HG02840 (cell line): ENCODE data around the gene MRPL42.
"Not testable (repeated sequence)": the region's sequence is repeated elsewhere in the genome, so short reads cannot be mapped to it uniquely, and the experiment has no call there.

Experiments used
- ATAC-seq: cut with Tn5 transposase; IDR thresholded peaks from one replicate; pipeline ENCODE4 v1.9.1; 2021; ENCODE audit warnings: mild to moderate bottlenecking, moderate library complexity, moderate number of reproducible peaks; ENCODE audit not compliant: unreplicated experiment, low FRiP score

MRPL42 gene

DNA sequence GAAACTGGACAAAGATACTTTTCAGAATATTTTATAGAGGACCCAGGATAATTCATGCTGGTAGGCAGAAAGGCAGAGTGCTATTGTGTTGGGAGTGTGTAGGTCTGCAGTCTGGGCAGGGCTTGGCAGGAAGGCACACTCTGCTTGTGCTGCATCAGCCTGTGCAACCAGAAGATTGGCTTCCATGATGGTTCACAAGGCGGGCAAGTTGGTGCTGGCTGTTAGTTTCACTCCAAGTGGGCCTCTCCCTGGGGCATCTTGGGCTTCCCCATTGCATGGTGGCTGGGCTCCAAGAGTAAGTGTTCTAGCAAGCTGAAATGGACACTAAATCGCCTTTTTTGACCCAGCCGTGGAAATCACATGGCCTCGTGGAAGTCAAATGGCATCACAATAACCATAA, 23.7 kb upstream of the MRPL42 start:
- ATAC-seq = no peak

DNA sequence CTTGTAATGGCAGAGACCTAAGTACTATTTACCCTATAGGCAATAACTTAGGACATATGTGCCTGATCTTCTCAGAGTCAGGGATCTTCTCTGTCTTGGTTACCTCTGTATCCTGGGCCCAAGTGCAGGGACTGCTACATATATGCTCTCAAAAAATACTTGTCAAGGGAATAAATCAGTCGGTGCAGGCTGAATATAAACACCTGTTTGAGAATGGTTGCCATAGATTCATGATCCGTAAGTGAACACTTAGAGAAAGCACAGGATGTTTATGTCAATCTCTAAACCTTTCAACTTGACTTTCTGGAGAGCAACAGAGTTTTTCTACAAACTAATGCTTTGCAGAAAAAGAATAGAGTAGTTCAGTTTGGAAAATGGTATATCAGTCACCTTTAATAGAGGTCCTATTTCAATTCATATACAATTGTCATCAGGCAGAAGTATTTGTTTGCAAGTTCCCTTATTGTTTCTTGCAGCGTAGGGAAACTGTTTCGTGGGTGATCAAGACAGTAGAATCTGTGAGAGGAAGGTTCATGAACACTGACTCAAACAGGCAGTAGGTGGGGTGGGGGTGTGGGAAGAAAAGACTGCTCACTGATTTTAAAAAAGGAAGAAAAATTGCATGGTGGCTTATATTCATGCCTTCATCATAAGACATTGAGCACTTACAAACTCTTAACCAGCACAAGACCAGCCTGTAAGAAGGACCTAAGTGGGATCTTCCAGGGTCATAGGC, 19.6 kb upstream of the MRPL42 start:
- no peak for ATAC-seq

- peak; percentile 19 for ATAC-seq
Observed at GRCh38 chr12:93448796-93449195, 18.5 kb upstream of the MRPL42 start.

DNA sequence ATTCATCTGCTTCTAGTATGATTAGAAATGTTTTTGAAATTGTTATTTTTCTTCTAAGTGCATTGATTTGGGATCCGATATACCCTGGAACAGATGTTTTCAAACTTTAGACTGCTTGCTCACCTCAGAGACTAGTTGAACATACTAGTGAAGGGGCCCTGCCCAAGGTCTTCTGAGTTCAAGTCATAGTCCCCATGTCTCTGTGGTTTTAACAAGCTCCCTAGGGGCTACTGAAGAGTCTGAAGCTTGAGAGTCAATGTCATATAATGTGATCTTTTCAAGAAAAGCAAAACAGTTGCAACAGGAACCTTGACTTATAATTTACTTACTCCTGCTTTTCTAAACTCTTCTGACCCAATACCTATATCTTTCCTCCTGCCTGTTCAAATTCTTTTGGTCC, 18.0 kb upstream of the MRPL42 start:
- peak; percentile 79 for ATAC-seq

- no peak for ATAC-seq
Observed at GRCh38 chr12:93451423-93452158, 15.7 kb upstream of the MRPL42 start.

DNA sequence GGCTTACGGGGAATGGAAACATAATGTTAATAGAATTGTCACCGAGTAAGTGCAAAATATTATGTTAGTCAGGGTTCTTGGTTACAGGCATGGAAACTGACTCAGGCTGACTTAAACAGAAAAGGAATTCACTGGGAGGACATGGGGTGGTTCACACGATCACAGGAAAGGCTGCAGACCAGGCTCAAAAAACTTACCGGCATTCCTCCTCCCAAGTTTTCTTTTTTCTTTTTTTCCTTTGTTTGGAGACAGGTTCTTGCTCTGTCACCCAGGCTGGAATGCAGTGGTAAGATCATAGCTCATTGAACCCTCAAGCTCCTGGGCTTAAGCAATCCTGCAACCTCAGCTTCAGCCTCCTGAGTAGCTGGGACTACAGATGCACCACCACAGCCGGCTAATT, 13.7 kb upstream of the MRPL42 start:
- ATAC-seq = no peak

DNA sequence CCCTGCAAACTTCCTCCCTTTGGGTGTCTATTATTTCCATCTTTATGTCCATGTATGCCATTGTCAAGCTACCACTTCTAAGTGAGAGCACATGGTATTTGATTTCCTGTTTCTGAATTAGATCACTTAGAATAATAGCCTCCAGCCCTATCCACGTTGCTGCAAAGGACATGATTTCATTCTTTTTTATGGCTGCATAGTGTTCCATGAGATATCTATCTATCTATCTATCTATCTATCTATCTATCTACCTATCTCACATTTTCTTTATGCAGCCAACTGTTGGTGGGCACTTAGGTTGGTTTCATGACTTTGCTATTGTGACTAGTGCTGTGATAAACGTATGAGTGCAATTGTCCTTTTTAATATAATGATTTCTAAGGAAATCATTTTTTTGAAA, 11.2 kb upstream of the MRPL42 start:
- no peak for ATAC-seq

- ATAC-seq = no peak
Observed at GRCh38 chr12:93459097-93459496, 8.2 kb upstream of the MRPL42 start.

DNA sequence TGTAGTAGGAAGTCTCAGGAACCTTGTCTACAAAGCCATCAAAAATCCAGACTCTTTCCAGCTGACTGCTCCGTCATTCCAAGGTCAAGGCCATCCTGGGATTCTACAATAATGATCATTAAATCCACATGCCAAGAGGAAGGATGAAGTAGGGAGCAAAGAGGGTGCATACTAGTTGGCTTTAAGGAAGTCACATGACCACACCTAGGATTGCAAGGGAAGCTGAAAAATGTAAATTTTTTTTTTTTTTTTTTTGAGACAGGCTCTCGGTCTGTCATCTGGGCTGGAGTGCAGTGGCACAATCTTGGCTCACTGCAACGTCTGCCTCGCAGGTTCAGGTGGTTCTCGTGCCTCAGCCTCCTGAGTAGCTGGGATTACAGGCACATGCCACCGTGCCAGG, 7.3 kb upstream of the MRPL42 start:
- ATAC-seq = no peak

DNA sequence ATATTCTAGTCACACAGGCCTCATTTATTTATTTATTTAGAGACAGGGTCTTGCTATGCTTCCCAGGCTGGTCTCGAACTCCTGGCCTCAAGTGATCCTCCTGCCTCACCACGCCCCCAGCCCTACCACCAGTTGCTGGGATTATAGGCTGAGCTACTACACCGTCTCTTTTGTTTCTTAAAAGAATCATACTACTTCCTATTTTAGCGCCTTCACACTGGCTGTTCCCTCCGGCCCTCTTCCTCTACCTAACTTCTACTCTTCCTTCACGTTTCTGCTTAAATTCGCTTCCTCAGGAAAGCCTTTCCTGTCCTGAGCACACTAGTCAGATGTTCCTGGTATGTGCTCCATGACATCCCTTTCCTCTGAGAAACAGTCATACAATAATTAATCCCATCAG, 6.4 kb upstream of the MRPL42 start:
- no peak for ATAC-seq

DNA sequence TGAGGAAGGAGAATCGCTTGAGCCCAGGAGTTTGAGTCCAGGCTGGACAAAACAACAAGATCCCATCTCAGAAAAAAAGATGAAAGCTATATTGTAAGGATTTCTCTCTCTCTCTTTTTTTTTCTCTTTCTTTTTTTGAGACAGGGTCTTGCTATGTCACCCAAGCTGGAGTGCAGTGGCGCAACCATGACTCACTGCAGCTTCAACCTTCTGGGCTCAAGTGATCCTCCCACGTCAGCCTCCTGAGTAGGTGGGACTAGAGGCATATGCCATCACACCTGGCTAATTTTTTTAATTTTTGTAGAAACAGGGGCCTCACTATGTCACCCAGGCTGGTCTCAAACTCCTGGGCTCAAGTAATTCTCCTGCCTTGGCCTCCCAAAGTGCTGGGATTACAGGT, 5.8 kb upstream of the MRPL42 start:
- no peak for ATAC-seq

- no peak for ATAC-seq
Observed at GRCh38 chr12:93465841-93466240, 1.5 kb upstream of the MRPL42 start.

- no peak for ATAC-seq
Observed at GRCh38 chr12:93466625-93467350, 526 bp upstream of the MRPL42 start.

- peak; percentile 16 for ATAC-seq
Observed at GRCh38 chr12:93468008-93468371, 676 bp downstream of the MRPL42 start.

DNA sequence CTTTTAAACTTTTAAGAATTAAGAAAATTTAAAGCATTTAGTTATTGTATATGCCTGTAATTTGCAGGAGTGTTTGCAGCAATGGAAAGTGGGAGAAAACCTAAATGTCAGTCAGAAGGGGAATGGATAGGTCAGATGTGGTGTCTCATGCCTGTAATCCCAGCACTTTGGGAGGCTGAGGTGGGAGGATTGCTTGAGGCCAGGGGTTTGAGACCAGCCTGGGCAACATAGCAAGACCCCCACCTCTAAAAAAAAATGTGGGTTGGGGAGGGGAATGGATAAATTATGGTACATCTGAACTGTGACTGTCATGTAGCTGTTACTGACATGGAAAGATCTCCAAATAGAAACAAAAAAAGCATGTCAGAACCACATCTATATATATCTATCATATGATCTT, 2.1 kb downstream of the MRPL42 start:
- no peak for ATAC-seq

- ATAC-seq = no peak
Observed at GRCh38 chr12:93476555-93476954, 9.2 kb downstream of the MRPL42 start.

DNA sequence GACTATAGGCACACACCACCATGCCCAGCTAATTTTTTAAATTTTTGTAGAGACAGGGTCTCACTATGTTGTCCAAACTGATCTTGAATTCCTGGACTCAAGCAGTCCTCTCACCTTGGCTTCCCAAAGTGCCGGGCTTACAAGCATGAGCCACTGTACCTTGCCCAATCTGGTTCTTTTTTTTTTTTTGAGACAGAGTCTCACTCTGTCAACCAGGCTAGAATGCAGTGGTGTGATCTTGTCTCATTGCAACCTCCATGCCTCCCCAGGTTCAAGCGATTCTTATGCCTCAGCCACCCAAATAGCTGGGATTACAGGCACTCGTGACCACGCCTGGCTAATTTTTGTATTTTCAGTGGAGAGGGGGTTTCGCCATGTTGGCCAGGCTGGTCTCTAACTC, 15.4 kb downstream of the MRPL42 start:
- ATAC-seq = no peak

DNA sequence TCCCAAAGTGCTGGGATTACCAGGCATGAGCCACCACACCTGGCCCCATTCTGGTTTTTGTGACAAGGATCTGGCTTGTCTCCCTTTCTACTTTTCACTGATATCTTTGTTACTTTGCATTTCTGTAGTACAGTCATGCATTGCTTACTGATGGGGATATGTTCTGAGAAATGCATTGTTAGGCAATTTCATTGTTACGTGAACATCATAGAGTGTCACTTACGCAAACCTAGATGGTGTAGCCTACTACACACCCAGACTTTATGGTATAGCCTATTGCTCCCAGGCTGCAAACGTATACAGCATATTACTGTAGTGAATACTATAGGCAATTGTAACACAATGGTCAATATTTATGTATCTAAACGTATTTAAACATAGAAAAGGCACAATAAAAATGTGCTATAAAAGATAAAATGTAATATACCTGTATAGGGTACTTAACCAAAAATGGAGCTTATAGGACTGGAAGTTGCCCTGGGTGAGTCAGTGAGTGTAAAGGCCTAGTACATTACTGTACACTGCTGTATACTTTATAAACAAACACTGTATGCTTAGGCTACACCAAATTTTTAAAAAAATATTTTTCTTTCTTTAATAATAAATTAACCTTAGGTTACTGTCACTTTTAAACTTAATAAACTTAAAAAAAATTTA, 16.0 kb downstream of the MRPL42 start:
- ATAC-seq = no peak

DNA sequence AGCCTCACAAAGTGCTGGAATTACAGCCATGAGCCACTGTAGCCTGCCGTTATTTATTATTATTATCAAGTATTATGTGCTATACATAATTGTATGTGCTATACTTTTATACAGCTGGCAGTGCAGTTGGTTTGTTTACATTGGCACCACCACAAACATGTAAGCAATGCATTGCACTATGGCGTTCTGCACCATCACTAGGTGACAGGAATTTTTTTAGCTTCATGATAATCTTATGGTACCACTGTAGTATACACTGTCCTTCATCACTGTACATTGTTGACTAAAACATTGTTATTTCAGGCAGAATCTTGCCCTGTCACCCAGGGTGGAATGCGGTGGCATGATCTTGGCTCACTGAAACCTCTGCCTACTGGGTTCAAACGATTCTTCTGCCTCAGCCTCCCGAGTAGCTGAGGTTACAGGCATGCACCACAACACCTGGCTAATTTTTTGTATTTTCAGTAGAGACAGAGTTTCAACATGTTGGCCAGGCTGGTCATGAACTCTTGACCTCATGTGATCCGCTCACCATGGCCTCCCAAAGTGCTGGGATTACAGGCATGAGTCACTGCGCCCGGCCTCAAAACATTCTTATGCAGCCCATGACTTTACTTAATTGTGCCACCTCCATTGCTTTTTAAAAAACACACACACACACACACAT, 17.1 kb downstream of the MRPL42 start:
- ATAC-seq = no peak

DNA sequence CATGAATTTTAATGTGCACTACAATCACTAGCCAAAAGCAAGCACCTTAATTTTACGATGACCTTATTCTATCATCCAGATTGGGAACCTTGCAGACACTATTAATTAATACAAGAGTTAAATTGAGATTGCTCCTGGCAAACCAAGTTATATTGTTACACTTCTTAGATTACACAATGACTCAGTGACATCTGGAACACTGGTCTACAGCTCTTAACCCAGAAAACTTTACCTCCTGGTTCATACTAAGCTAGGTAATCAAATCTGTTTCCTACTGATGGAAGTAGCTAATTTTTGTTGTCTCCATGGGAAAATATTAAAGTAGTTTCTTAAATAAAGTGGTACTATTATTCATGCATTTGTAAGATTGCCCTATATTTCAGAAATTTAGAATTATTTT, 25.5 kb downstream of the MRPL42 start:
- not testable (repeated sequence) for ATAC-seq

GRCh38 chr12:93494096-93494495, 26.8 kb downstream of the MRPL42 start:
- ATAC-seq = no peak
